Stimulated activated CD8-positive, alpha-beta memory T cell treated with anti-CD3 and anti-CD28 coated beads, Interleukin-7, amount 100 ng/mL, for 1 hour (primary cell): ENCODE measurements around the gene RNASE8.

Experiments used
- DNase-seq, 2 donors: peaks; one replicate each; pipeline ENCODE4 v3.0.0-alpha.2; 2020; ENCODE audit warnings: low read depth in 2 of 2

RNASE8 gene

DNA sequence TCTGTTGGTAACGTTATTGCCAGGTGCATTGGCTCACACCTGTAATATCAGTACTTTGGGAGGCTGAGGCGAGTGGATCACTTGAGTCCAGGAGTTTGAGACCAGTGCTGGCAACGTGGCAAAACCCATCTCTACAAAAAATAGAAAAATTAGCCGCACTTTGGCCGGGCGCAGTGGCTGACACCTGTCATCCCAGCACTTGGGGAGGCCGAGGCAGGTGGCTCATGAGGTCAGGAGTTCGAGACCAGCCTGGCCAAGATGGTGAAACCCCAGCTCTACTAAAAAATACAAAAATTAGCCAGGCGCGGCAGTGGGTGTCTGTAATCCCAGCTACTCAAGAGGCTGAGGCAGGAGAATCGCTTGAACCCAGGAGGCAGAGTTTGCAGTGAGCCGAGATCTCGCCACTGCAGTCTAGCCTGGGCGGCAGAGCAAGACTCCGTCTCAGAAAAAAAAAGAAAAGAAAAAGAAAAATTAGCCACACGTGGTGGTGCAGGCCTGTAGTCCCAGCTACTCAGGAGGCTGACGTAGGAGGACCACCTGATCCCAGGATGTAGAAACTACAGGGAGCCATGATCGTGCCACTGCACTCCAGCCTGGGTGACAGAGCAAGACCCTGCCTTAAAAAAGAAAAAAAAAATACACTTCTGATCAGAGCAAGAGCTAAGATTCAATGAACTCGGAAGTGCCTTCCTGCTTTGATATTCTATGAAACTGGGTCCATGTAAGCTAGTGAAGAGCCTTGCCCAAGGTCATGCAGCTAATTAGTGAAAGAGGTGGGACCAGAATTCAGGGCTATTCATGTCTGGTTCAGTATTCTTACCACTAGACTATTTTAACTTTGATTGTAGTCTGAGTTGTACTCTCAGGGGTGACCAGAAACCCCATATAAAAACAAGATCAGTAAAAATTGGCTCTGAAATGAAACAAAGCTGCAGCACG lies 4.2 kb upstream of the RNASE8 start:
- DNase-seq, result no peak

DNA sequence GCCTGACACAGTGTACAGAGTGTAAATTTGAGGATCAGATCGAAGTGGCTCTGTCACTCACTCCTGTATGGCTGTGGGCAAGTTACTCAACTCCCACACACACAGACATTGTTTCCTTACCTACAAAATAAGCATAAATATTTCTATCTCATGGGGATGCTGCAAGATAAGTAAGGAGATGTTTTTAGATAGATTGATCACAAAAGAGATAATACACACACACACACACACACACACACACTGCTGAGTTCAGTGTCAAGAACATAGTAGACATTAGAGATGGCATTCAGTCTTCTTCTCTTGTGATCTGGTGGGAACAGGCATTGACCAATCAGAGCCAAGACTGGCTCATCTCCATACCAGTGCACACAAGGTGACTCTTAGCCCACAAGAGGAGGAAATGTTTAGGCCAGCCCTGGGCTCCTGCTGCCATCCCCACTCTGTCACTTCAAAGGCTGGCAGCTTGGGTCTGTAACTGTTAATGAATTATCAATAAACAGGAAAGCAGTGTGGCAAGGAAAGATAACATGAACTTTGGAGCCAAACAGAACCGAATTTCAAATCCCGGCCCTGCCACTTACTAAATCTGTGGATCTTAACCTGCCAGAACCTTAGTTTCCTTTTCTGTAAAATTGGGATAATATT lies 3.4 kb upstream of the RNASE8 start:
- DNase-seq, result no peak

DNA sequence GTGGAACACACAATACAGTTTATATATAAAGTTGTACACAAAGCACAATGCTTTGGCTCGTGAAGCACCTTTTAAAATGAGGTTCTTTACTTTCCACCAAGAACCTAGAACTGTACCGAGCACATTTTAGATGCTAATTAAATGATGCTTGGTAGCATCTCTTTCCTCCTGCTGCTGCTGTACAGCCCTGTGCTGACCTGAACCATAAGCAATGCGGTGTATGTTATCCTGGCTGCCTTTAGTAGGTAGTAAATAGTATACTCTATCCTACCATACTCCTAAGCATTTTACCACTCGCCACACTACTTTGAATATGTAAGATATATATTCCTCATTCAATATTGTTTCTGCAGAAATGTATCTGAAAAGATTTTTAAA lies 2.9 kb upstream of the RNASE8 start:
- DNase-seq, result no peak

DNA sequence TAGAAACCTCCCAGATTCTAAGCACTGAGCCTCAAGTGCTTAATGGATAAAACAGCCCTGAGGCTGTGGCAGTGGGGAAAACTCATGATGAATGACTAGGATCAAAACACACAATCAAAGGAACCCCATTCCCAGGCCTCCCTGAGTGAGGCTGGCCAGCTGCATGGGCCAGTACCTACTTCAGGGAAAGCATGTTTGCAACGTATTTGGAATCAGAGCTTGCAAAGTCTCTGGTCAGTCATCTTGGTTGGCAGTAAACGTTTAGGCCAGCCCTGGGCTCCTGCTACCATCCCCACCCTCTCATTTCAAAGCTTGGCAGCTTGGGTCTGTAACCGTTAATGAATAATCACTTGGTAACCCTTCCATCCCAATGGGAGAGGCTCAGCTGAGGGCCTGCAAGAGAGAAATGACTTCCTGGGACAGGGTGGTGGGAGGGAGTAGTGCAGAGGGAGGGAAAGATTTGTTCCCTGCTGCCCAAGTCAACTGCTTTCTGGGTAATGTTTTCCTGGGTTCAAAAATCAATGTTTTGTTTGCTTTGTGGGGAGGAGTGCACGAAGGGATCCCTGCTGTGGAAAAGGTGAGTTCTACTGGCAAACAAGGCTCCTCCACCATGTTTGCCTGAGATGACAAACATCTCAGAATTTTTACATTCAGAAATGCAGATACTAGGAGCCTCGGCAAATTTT lies 2.0 kb upstream of the RNASE8 start:
- DNase-seq, result no peak

DNA sequence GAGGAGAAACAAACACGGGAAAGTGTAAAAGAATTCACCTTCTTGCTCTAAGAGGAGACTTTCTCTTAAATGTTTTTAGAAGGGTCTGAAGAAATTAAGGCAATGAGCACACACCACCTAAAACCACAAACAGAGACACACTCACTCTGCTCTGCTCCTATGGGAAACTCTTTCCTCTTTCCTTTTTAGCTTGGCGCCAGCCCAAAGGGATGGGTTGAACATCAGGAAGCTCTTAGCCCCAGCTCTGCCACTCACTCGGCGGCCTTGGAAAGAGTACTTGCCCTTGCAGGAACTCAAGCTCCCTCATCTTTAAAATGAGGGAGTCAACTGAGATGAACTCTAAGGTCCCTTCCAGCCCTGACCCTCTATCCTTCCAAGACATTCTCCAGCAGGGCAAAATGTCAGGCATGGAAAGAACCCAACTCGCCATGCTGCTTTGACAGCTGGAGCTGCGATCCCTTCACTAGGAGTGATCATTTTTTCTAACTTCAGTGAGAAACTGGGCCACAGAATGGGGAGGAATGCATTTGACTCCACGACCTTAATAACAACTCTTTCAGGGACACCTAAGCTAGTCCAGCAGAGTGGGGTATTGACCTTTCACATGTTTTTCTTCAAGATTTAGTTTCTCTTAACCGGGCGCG lies 980 bp upstream of the RNASE8 start:
- DNase-seq, result no peak

DNA sequence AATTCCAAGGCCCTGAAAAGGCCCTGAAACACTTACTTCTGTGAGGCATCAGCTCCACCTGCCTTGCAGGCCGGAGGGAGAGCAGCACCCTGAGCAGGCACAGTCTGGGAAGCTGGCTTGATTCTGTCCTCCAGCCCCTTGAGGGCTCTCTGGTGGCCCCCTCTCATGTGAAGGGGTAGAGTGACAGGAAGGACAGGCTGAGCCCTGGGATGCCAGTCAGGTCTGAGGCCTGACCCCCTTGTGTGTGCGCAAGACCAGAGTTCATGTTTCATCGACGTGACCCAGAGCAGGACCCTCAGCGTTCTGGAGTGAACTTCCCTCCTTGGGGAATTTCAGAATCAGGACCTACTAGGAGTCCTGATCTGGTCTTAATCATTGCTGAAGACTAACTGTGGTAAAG lies 1.3 kb downstream of the RNASE8 start:
- no peak for DNase-seq

DNA sequence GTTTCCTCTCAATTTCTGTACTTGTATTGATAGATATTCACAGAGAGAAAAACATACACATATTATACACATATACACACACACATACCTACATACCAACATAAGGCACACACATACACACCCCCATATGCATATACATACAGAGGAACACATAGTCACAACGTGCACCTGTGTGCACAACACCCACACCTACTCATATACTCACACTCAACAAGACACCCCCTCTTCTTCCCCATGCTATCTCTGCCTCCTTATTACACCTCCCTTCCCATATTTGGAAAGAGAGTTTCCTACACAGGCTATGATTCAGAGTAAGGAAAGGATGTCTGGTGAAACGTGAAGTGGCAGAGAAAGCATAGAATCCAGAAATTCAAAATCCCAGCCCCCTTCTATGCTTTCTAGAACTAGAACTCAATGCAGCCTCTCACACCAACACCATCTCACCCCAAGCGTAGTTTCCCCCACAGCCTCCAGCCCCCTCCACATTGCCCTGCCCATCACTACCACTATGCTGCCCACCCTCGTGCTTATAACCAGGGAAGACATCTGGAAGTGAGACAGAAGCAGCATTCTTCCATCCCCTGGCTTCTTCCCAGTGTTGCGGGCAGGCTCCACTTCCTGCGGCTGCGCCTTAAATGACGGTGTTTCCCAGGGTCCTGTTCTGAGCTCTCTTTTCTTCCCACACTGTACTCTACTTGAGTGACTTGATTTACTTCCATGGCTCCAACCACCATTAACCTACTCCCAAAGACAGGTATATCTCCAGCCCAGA lies 2.4 kb downstream of the RNASE8 start:
- no peak for DNase-seq

DNA sequence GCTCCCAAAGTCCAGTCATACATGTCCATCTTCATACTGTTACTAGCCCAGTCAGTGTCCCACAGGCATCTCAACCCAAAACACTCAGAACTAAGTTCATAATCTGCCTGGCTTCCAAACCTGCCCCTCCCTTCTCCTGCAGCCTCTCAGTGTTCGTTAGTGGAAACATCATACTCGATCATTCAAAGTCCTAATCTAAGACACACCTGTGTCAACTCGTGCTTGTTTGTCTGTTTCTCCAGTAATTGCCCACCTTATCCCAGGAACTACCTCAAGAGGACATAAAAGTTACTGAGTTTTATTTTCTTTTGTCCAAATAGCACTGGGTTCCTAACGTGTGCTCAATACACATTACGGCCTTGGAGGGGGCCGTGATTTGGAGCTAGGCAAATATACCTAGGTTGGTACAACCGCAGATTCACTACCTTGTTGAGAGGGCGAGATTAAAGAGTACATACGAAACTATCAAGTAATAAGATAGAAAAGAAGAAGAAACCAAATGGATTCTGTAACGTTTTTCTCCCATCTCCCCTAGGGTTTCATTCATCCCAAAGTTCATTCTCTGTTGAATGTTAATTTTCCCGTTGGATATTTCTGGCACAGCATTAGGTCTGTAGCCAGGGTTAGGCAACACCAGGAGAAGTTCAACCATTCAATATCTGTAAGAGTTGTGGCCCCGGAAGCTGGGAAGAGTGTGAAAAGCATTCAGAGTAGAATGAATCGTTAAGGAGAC lies 3.2 kb downstream of the RNASE8 start:
- DNase-seq, result no peak

DNA sequence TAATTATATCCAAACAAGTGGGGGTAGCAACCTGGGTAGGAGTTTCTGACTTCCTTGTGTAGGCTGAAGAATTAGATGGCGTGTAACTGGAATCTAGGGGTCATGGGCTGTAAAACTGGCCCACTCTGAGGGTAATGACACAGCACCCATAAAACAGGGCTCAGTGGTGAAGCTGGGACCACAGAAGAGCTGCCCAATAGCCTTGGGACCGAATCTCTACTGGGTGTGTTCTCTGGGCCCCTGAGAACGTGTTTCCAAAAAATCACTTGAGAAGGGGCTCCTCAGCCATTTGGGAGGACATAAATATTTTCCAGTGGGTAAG lies 3.7 kb downstream of the RNASE8 start:
- no peak for DNase-seq

DNA sequence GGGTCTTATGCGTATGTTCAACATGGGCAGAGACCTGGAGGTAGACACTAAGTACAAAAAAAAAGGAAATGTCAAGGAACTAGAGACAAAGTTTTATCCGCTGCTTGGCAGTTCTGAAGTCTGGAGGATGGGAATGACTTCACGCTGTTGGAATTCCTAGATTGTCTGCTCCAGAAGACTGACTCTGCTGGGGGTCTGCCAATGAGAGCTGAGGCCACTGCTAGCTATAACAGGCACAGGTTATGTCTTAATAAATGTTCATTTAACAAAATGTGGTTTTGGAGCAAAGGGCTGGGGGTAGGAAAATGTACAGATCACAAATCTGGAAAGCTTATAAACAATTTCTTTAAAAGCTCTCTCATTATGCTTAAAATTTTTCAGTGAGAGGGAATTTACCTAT lies 5.9 kb downstream of the RNASE8 start:
- DNase-seq, result no peak

DNA sequence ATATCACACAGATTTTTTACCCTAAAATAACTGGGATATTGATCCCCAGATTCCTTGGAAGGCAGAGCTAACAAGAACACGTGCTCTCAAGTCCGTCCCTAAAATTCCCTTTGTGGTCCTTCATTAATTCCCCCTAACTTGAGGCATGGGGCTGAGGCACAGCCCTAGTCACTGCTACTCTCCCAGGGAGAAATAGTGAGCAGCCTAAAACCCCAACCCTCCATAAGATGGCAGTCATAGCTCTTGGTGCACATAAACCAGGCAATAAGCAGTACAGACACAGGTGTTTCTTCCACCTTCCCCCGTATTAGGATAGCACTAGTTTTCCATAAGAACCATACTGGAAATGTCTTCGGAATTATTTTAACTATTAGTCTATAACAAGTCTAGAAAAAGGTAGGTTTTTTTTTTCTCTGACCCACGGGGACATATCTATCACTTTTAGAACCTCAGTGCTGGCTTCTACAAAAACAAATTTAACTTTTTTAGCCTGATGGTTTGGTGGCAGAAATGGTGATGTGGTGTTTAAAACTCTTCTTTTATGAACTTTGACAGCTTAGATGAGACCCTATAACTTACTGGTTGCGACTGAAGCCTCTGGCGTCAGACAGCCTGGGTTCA lies 9.4 kb downstream of the RNASE8 start:
- no peak for DNase-seq

DNA sequence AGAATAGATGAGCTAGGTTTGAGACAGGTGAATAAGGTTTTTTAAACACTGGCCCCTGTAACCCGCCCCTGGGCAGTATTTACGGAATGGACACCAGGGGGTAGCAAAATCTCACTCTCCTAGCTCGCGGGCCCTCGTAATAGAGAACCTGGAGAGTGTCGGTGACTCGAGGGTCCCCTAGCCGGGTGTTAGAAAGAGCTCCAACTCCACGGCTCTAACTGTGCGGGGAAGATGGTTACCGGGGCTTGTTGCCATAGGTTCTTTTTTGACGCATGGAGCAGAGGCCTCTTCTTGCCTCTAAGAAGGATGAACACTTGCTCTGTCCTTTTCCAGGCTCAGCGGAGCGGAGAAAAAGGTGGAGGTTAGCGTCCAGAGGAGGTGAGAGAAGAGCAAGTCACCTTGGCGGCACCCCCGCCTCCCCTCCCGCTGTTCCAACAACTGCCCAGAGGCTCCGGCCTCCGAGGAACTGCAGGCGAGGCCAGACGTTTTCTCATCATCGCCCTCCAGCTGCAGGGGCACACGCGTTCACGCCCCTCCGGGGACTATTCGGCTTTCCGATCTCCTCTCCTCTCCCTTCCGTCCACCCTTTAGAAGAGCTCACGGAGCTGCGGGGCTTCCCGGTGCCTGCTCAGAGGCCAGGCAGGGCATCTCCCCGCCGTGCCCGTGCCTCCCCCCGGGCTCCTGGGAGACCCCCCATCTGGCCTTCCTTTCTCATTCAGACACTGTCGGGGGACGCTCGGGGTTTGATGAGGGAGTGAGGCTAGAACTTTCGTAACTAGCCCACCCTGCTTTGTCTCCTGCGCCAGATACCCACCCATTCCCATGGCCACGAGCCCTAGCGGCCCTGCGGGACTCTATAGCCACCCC lies 11.1 kb downstream of the RNASE8 start:
- no peak for DNase-seq

DNA sequence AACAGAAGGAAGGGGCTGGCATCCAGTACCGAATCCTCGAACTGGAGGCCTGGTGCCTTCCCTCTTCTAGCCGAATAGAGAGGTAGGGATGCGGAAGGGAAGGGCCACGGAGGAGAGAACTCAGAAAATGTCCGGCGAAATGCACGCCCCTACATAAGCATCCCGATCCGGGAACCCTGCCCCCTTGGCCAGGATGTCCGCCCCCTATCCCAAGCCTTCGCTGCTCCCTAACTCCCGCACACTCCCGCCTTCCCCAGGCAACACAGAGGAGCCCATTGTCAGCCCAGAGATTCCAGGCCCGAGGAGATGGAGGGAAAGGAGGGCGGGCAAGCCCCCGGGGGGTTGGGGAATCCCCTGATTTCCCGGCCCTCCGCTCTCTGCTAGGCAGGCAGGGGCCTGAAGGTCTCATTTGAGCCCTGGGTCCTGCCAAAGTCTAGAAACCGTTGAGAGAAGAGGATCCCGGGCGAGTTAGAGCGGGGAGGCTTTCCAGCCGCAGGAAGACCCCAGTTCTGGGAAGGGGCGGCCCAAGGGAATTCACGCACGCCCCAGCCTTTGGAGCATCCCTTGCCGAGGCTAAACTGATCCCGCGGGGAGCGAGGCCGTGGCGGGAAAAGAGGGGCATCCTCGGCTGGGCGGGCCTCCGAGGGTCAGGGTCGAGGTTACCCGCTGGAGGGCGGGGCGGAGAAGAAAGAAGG lies 11.9 kb downstream of the RNASE8 start:
- DNase-seq, result no peak

DNA sequence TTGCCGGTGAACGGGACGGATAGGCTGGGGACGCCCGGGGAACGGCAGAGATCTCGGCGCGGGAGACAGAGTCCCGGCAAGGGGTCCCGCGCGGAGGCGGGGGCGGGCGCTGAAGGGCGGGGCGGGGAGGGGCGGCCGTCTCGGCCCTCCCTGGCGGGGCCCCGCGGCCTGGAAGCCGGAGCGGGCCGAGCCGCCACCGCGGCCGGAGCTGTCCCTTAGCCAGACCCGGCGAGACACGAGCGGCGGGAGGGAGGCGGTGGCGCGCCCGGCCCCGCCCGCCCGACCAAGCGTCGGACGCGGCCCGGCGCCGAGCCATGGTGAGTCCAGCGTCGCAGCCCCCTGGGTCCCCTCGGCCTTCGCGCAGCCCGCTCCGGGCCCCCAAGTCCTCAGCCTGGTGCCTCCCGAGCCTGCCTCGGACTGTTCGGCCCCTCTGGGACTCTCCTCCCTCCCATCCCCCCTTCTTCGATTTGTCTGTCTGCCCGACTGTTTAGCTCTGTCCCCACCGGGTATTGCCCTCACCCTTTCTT lies 12.5 kb downstream of the RNASE8 start, which contains the start of gene ARHGEF40:
TSS of gene ARHGEF40 (plus strand) at position 222 of the 527 bp plus-strand sequence. CDS start at position 315, 93 bp downstream.
- DNase-seq, result no peak

DNA sequence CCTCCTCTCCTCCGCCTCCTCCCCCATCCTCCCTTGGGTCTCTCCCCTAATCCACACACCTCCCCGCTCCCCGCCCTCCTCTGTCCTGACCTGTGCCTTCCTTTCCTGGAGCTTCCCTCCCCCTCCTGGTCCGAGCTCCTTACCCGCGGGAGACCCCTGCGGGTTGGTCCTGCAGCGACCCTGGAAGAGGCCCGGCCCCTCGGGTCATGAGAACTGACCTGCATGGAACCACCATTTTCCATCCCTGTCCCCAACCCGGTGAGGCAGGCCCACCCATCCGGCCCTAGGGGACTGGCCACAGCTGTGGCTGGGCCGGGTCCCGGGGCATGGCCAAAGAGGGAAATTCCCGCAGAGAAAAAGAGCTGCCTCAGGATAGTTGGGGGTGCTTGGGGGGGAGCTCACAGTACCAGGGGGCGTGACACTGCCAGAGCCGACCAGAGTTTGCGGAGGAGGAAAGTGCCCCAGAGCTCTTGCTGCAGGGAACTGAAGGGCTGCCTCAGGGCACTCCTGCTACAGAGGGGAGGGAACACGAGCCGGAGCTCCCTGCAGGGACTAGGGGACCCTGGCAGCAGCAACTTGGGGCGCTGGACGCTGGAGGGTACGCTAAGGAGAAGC lies 13.1 kb downstream of the RNASE8 start:
- DNase-seq, result no peak

DNA sequence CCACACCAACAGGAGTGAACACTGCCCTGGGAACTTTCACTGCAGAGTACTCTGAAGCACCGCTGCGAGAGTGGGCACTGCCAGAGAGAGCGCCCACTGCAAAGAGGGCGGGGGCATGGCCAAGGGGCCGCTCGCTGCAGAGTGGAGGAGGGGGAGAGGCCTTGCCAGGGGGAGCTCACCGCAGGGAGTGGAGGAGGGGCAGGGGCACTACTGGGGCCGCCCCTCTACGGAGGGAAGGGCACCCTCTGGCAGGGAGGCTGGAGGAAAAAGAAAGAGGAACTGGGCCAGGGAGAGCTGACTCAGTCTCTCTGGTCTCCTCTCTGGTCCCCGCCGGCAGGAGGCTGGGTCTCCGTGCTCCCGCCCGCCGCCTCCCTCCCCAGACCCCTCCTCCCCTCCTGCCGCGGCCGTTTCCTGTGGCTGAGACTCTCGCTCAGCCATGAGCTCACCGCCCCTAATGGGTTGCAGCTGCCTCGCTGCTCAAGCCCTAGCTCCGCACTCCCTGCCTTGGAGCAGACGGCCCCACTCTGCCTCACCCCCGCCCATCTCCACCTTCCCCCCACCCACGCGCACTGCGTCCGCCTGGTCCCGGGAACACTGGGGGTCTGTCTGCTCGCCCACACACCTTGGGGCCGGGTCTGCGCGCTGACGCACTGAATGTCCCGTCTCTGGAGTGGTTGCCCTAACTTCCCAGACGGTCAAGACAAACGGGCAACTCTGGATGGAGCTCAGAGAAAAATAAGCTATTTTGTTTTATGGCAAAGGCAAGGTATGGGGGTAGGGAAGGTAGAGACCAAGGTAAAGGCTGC lies 13.8 kb downstream of the RNASE8 start:
- no peak for DNase-seq

DNA sequence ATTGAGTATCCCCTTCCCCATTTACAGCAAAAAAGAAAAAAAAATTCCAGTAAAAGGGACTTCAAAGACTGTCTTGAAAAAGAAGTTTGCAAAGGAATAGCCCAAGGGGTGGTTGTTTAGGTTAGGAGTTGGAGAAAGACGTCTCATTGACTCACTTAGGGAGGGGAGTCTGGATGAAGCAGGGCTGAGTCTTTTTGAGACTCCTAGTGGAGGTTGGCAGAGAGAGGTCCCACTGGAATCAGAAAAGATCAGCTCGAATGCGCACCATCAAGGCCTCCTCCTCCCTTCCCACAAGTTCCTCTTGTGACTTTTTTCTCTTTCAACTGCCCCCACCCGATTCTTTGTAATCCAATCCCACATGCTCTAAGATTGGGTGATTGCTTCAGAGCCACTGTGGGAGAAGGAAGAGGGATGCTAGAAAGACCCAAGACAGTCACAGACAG lies 14.4 kb downstream of the RNASE8 start:
- DNase-seq, result no peak
